Activated CD8-positive, alpha-beta T cell treated with anti-CD3 and anti-CD28 coated beads for 36 hours (primary cell): Measurements from ENCODE around the gene SLC9A9. TPM values are rescaled to one million over a fixed set of nuclear protein-coding genes. Genes with fewer than 3 reads are reported as not detected.

ENCODE experiments used
- ATAC-seq: fragments of 200-7000 bp; cut with Tn5 transposase; one replicate; pipeline ENCODE4 v1.10.0; 2021; ENCODE audit warnings: mild to moderate bottlenecking, moderate library complexity
- CTCF ChIA-PET: fragments of 350-600 bp; sonication (Branson Sonifier 250); formaldehyde crosslinking; loops from one replicate; lab custom pipeline; 2021; ENCODE audit warnings: antibody characterized with exemption; lab: Charles Lee
- POLR2A ChIA-PET: fragments of 350-600 bp; sonication (Branson Sonifier 250); formaldehyde crosslinking; loops from one replicate; lab custom pipeline; 2021; ENCODE audit warnings: antibody characterized with exemption; lab: Charles Lee
- DNase-seq: peaks from one replicate; pipeline ENCODE4 v3.0.0-alpha.2; 2020
- H3K27ac Mint-ChIP-seq: one replicate; pipeline ENCODE4 v1.8.0; 2021; ENCODE audit warnings: mild to moderate bottlenecking, mixed read lengths
- H3K27me3 Mint-ChIP-seq: one replicate; pipeline ENCODE4 v1.8.0; 2021; ENCODE audit warnings: mixed read lengths
- H3K36me3 Mint-ChIP-seq: one replicate; pipeline ENCODE4 v1.8.0; 2021; ENCODE audit warnings: low read depth, mixed read lengths
- H3K4me1 Mint-ChIP-seq: one replicate; pipeline ENCODE4 v1.8.0; 2021; ENCODE audit warnings: low read depth, mixed read lengths
- H3K4me3 Mint-ChIP-seq: one replicate; pipeline ENCODE4 v1.8.0; 2021; ENCODE audit warnings: mild to moderate bottlenecking, moderate library complexity, mixed read lengths
- H3K9me3 Mint-ChIP-seq: one replicate; pipeline ENCODE4 v1.8.0; 2021; ENCODE audit warnings: mixed read lengths
- intact Hi-C: fragments of 100-400 bp; cut with micrococcal nuclease; formaldehyde crosslinking; loops from one replicate; pipeline ENCODE4 v1.10.0; 2022
- total RNA-seq, 2 experiments: library from RNA; stranded (reverse); gene quantifications; one replicate each; pipeline ENCODE4 v1.2.3, GENCODE V29; 2021
- TF ChIP-seq, protein P1 (sequence below): fragments of 200-600 bp; IDR thresholded peaks from one replicate; pipeline ENCODE4 v1.8.0; 2022; ENCODE audit warnings: antibody characterized with exemption, mild to moderate bottlenecking

SLC9A9 gene
- total RNA-seq, 2 experiments from 2014 or later = 1.9 to 2.2 TPM

DNA sequence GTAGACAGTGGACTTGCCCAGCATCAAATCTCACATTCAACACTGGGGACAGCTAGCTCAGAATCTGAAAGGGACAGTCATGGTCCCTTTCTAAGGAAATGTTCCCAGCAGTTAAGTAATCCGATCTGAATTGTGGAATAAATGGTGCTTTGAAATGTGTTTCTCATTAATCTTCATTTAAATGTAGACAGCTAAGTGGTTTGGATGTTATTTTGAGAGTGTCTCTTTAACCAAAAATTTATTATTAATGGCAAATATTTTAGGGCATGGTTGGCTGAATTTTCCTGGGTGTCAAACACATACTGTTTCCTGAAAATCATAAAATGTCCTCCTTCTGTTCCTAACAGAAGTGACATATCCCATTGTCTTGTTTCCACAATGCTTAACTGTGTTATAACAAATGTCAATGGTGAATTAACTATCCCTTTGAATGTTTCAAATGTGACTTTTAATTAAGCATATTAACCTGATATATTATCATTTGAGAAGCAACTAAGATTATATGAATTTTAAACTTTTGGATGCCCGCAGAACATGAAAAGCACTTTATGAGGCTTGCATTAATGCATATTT is 517.9 kb downstream of the SLC9A9 start:
- peaks cover 14% of the 10 kb centered on the region for H3K4me1 Mint-ChIP-seq
- no peaks in the 10 kb centered on the region for H3K27me3 Mint-ChIP-seq
- POLR2A ChIA-PET = interaction anchor here (0.6 to 1.1 kb wide), 2 partner anchors 178 to 799 kb away, joined by 3 read pairs; no protein-coding TSS in a partner anchor
- intact Hi-C loops = no loop called here
- CTCF ChIA-PET = interaction anchor here (1.1 kb wide), 1 partner anchor 9 kb away, joined by 3 read pairs; no protein-coding TSS in a partner anchor
- ATAC-seq (no peak), DNase-seq (no peak)
- no peaks in the 10 kb centered on the region for H3K9me3 Mint-ChIP-seq
- TF ChIP-seq, protein P1, sequence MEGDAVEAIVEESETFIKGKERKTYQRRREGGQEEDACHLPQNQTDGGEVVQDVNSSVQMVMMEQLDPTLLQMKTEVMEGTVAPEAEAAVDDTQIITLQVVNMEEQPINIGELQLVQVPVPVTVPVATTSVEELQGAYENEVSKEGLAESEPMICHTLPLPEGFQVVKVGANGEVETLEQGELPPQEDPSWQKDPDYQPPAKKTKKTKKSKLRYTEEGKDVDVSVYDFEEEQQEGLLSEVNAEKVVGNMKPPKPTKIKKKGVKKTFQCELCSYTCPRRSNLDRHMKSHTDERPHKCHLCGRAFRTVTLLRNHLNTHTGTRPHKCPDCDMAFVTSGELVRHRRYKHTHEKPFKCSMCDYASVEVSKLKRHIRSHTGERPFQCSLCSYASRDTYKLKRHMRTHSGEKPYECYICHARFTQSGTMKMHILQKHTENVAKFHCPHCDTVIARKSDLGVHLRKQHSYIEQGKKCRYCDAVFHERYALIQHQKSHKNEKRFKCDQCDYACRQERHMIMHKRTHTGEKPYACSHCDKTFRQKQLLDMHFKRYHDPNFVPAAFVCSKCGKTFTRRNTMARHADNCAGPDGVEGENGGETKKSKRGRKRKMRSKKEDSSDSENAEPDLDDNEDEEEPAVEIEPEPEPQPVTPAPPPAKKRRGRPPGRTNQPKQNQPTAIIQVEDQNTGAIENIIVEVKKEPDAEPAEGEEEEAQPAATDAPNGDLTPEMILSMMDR = no peak
- H3K4me3 Mint-ChIP-seq = no peak overlapping the region
- H3K27ac Mint-ChIP-seq = no peak overlapping the region
- H3K36me3 Mint-ChIP-seq = no peaks in the 10 kb centered on the region

DNA sequence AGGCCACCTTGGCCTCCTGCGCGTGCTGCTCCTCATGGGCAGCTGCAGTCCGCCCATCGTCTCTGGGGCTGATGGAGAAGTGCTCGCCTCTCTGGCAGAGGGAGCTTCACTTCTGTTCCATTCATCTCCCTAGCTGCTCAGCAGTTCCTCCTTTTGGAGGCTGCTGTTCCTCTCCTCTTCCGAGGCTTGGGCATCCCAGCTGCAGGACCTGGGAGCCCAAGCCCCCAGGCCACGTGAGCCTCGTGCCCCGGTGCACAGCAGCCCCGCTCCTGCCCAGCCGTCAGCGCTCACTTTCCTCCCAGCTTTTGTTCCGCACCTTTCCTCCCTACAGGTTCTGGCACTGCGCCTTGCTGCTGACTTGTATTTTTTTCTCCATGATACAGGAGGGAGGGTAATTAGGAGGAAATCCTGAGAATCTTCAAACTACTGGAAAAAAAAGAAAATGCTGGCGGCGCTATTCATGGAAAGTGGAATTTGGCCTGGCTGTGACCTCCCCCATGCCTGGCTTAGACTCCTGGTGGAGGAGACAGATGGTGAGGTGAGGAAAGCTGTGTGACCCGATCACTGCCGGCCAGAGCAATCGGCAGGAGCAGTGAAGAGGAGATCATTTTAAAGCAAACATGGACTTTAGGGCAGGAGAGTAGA is 518.6 kb downstream of the SLC9A9 start:
- H3K36me3 Mint-ChIP-seq = peaks cover 1% of the 10 kb centered on the region
- no peaks in the 10 kb centered on the region for H3K27me3 Mint-ChIP-seq
- CTCF ChIA-PET = interaction anchor here (1.1 kb wide), 1 partner anchor 9 kb away, joined by 3 read pairs; no protein-coding TSS in a partner anchor
- no peak for DNase-seq
- intact Hi-C loops = no loop called here
- H3K4me3 Mint-ChIP-seq = no peak overlapping the region
- peaks cover 14% of the 10 kb centered on the region for H3K4me1 Mint-ChIP-seq
- no peak overlapping the region for H3K27ac Mint-ChIP-seq
- no peaks in the 10 kb centered on the region for H3K9me3 Mint-ChIP-seq
- POLR2A ChIA-PET = interaction anchor here (1.1 kb wide), 1 partner anchor 178 kb away, joined by 3 read pairs; no protein-coding TSS in a partner anchor
- TF ChIP-seq, protein P1 = no peak
- no peak for ATAC-seq

DNA sequence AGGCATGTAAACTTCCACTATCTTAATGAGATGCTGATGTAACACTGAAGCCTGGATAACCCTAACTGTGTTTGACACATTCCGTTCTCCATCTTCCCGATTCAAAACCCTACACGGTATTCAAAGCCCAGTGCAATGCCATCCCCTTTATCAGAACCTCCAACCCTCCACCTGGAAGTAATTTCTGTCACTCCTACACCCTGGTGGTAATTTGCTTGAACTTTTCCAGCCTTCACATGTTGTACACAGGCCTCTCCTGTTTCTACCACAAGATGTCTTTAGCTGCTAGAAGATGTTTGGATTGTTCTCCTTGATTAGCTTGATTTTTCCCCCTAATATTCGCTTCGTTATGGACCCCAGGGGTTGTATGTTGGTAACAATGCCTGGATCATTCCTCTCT is 519.8 kb downstream of the SLC9A9 start:
- ChIA-PET CTCF (no interaction called here), POLR2A (no interaction called here)
- no peaks in the 10 kb centered on the region for H3K9me3 Mint-ChIP-seq
- no peak for DNase-seq
- peaks cover 1% of the 10 kb centered on the region for H3K36me3 Mint-ChIP-seq
- TF ChIP-seq, protein P1 = no peak
- H3K4me1 Mint-ChIP-seq = peaks cover 14% of the 10 kb centered on the region
- ATAC-seq = no peak
- H3K27me3 Mint-ChIP-seq = no peaks in the 10 kb centered on the region
- H3K4me3 Mint-ChIP-seq = no peak overlapping the region
- intact Hi-C loops = no loop called here
- H3K27ac Mint-ChIP-seq = no peak overlapping the region

DNA sequence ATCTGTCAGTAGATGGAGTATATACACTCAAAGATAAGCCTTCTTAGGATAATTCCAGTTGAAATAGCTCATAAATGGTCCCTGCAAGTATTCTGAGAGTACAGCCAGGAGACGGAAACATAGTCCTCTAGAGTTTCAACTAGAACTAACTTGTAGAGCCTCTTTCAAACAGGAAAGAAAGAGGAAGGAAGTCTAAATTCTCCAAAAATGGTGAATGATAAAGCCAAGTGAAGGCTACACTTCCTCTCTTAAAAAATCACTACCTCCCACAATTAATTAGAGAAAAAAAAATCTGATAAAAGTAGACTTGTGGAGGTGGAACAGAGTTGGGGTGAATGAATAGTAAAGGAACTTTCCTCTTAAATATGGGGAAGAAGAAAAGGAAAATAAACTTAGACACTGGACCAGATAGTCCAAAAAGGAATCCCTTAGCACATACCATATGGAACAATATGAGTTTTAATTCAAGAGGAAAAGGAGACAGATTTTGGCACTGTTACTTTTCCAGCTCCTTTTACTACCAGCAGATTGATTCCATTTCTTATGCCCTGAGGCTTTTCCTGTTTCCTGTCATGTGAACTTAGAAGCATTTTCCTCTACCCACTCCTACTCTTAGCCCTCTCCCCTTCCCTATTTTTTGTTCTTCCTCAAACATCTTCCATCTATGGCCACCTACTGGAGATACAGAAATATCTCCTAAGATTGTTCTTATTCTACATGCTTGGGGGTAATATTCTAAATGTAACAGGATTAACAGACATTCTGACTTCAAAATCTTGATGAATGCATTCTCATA is 521.1 kb downstream of the SLC9A9 start:
- no peaks in the 10 kb centered on the region for H3K9me3 Mint-ChIP-seq
- DNase-seq (no peak), ATAC-seq (no peak)
- intact Hi-C loops = no loop called here
- no peak overlapping the region for H3K27ac Mint-ChIP-seq
- CTCF ChIA-PET = interaction anchor here (1.1 kb wide), 1 partner anchor 14 kb away, joined by 3 read pairs; no protein-coding TSS in a partner anchor
- TF ChIP-seq, protein P1 = no peak
- H3K36me3 Mint-ChIP-seq = peaks cover 1% of the 10 kb centered on the region
- POLR2A ChIA-PET = no interaction called here
- H3K27me3 Mint-ChIP-seq = no peaks in the 10 kb centered on the region
- no peak overlapping the region for H3K4me3 Mint-ChIP-seq
- peaks cover 14% of the 10 kb centered on the region for H3K4me1 Mint-ChIP-seq
